Airway epithelial cell (primary cell): ENCODE data around the gene NAIP. TPM values are rescaled to one million over a fixed set of nuclear protein-coding genes. Genes with fewer than 3 reads are reported as not detected.

Source experiments
- total RNA-seq: library from RNA; depleted of rRNA; stranded (reverse); fragments of >200 nt; gene quantifications from 2 replicates; pipeline ENCODE4 v1.2.3, GENCODE V29; 2015

NAIP gene
- total RNA-seq, result 1.2 and 2.0 TPM in 2 replicates

GRCh38 chr5:71025289-71025953 lies at the start of gene NAIP:
TSS of gene NAIP (minus strand) at chr5:71025339. CDS start at chr5:71012915, 12,424 bp downstream.

GRCh38 chr5:71067262-71067928 lies 42.3 kb upstream of the NAIP start, which contains the start of gene GTF2H2:
TSS of gene GTF2H2 (minus strand) at chr5:71067676. CDS start at chr5:71062763, 4,913 bp downstream.

Other genes starting within 250 kb of the NAIP start
- 4.8 and 9.3 TPM in 2 replicates for gene SERF1A, start 124.7 kb downstream of the NAIP start, total RNA-seq
- 30.4 and 37.0 TPM in 2 replicates for gene SMN1, start 100.3 kb downstream of the NAIP start, total RNA-seq
- 10.6 and 20.9 TPM in 2 replicates for gene GTF2H2, start 42.3 kb upstream of the NAIP start, total RNA-seq